ENCODE results near the gene TMEM229B. TPM values are rescaled to one million over a fixed set of nuclear protein-coding genes. Genes with fewer than 3 reads are reported as not detected.

Gene TMEM229B
- 0.85 TPM for polyA plus RNA-seq (2012; ENCODE audit: low read depth, missing spikeins)

DNA sequence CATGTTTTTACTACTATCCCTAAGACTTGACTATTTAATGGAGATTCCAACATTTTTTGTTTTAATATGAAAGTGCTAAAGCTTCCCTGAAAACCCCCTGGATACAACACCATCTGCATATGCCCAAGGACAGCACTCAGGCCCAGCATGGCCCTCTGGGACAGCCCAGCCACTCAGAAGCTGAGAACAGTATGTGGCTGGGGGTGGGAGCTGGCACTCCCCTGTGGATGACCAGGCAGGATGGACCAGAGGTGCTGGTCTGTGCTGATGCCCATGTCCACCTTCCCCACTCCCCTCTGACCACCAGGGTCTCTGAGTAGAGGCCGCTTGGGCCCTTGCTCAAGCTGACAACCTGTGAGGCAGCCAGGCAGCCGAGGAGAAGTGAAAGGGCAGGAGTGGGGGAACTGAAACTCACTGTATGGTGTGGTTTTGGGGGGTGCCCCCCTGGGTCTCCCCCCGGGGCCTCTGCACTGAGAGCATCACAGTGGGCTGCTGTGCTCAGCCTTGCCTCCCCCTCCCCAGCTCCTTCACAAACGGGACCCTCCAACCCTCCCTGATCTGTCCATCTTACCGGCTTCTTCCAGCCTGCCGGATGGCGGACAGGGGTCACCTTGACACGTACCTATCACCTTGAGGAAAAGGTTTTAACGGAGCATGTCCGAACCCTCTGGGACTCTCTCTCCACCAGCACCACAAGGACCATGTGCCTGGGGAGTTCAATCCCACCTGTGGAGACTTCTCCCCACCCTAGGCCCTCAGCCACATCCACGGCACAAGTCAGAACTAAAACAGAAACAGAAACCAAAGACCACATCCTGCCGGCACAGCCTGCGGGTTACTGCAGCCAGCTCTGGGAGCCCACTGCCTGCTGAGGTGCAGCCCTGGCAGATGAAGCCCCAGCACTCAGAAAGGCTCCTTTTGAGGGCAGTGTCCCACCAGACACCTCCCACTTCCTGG lies at the start of gene TMEM229B:
TSS of gene TMEM229B (minus strand) at position 785 of the 957 bp plus-strand sequence. CDS start 14,798 bp downstream, outside the sequence.
- no peak; the same call in 1 of the 2 replicates for TF ChIP-seq POLR2AphosphoS5 (IDR thresholded peaks at IDR 0.05; ENCODE audit: low read depth, low read length)
- peak; percentile 34 for TF ChIP-seq PAX5 (IDR thresholded peaks at IDR 0.05; ENCODE audit: insufficient read depth, low read length, severe bottlenecking)
- peak; percentile 93 for TF ChIP-seq POU2F2 (IDR thresholded peaks at IDR 0.05; ENCODE audit: low read depth, low read length)
- peak; percentile 100 for TF ChIP-seq SPI1 (IDR thresholded peaks at IDR 0.05; ENCODE audit: low read depth, low read length)
- no peak for TF ChIP-seq POLR2A (IDR thresholded peaks at IDR 0.05; ENCODE audit: low read depth, low read length)
- no peak for TF ChIP-seq TAF1 (IDR thresholded peaks at IDR 0.05; ENCODE audit: low read depth, low read length)
- DNase-seq (ENCODE audit: insufficient read length, low spot score) (peak; percentile 89), FAIRE-seq (peak; percentile 98)

GRCh38 chr14:67537736-67538135 lies 49.2 kb upstream of the TMEM229B start:
- no peak for TF ChIP-seq POLR2AphosphoS5 (IDR thresholded peaks at IDR 0.05; ENCODE audit: low read depth, low read length)
- no peak for TF ChIP-seq SPI1 (IDR thresholded peaks at IDR 0.05; ENCODE audit: low read depth, low read length)
- TF ChIP-seq POU2F2 (IDR thresholded peaks at IDR 0.05; ENCODE audit: low read depth, low read length) = no peak
- TF ChIP-seq POLR2A (IDR thresholded peaks at IDR 0.05; ENCODE audit: low read depth, low read length) = no peak
- no peak for TF ChIP-seq TAF1 (IDR thresholded peaks at IDR 0.05; ENCODE audit: low read depth, low read length)
- no peak for TF ChIP-seq PAX5 (IDR thresholded peaks at IDR 0.05; ENCODE audit: insufficient read depth, low read length, severe bottlenecking)
- DNase-seq (ENCODE audit: insufficient read length, low spot score) (no peak), FAIRE-seq (no peak)

DNA sequence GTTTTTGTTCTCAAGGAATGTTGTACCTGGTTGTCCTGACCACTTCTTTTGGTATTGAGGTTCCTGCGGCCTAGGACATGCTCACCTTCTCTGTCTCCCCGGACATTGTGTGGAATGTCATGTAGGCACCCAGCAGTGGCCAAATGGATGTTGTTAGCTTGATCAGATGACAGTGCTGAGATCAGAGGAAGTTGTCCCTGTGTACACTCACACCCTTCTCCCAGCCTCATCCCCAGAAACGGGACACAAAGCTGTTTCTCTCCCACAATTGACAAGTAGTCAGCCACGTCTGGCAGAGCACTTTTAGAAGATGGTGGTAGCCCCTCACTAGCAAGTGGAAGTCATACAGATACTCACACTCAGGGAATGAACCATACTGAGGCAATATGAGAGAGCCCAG lies 47.6 kb upstream of the TMEM229B start:
- DNase-seq (ENCODE audit: insufficient read length, low spot score) (no peak), FAIRE-seq (no peak)
- TF ChIP-seq PAX5 (IDR thresholded peaks at IDR 0.05; ENCODE audit: insufficient read depth, low read length, severe bottlenecking) (no peak), POLR2AphosphoS5 (IDR thresholded peaks at IDR 0.05; ENCODE audit: low read depth, low read length) (no peak), SPI1 (IDR thresholded peaks at IDR 0.05; ENCODE audit: low read depth, low read length) (no peak), POU2F2 (IDR thresholded peaks at IDR 0.05; ENCODE audit: low read depth, low read length) (no peak), TAF1 (IDR thresholded peaks at IDR 0.05; ENCODE audit: low read depth, low read length) (no peak), POLR2A (IDR thresholded peaks at IDR 0.05; ENCODE audit: low read depth, low read length) (no peak)

- DNase-seq (ENCODE audit: insufficient read length, low spot score) (no peak), FAIRE-seq (no peak)
- TF ChIP-seq TAF1 (IDR thresholded peaks at IDR 0.05; ENCODE audit: low read depth, low read length) (no peak), POLR2A (IDR thresholded peaks at IDR 0.05; ENCODE audit: low read depth, low read length) (no peak), POLR2AphosphoS5 (IDR thresholded peaks at IDR 0.05; ENCODE audit: low read depth, low read length) (no peak), POU2F2 (IDR thresholded peaks at IDR 0.05; ENCODE audit: low read depth, low read length) (no peak), PAX5 (IDR thresholded peaks at IDR 0.05; ENCODE audit: insufficient read depth, low read length, severe bottlenecking) (no peak), SPI1 (IDR thresholded peaks at IDR 0.05; ENCODE audit: low read depth, low read length) (no peak)
Observed at GRCh38 chr14:67533754-67534085, 45.2 kb upstream of the TMEM229B start.

GRCh38 chr14:67532998-67533753 lies 44.7 kb upstream of the TMEM229B start, which contains the start of gene PLEKHH1:
Gene PLEKHH1 (plus strand): TSS chr14:67533290. CDS start chr14:67541868, 8,578 bp downstream.
- DNase-seq (ENCODE audit: insufficient read length, low spot score) = peak; percentile 71
- peak; percentile 74 for FAIRE-seq
- TF ChIP-seq PAX5 (IDR thresholded peaks at IDR 0.05; ENCODE audit: insufficient read depth, low read length, severe bottlenecking) = no peak
- no peak for TF ChIP-seq POLR2A (IDR thresholded peaks at IDR 0.05; ENCODE audit: low read depth, low read length)
- no peak for TF ChIP-seq POU2F2 (IDR thresholded peaks at IDR 0.05; ENCODE audit: low read depth, low read length)
- no peak for TF ChIP-seq TAF1 (IDR thresholded peaks at IDR 0.05; ENCODE audit: low read depth, low read length)
- TF ChIP-seq SPI1 (IDR thresholded peaks at IDR 0.05; ENCODE audit: low read depth, low read length) = no peak
- no peak for TF ChIP-seq POLR2AphosphoS5 (IDR thresholded peaks at IDR 0.05; ENCODE audit: low read depth, low read length)

DNA sequence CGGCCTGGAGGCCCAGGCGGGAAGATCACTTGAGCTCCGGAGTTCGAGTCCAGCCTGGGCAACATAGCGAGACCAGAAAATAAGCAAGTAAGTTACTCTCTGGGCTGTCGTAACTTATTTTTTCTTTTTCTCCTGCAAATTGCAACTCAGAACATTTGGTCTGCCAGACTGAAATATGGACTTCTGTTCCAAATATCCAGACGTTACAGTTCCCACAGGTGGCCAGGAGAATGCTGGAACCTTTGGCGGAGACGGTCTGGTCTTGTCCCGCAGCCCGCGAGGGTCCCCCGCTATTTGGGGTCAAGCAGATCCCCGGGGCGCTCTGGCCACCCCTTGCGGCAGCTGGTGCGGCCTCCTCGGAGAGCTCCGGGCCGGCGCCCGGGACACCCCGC lies 44.1 kb upstream of the TMEM229B start:
- DNase-seq (ENCODE audit: insufficient read length, low spot score) (no peak), FAIRE-seq (no peak)
- no peak for TF ChIP-seq SPI1 (IDR thresholded peaks at IDR 0.05; ENCODE audit: low read depth, low read length)
- no peak for TF ChIP-seq POU2F2 (IDR thresholded peaks at IDR 0.05; ENCODE audit: low read depth, low read length)
- TF ChIP-seq POLR2A (IDR thresholded peaks at IDR 0.05; ENCODE audit: low read depth, low read length) = no peak
- no peak for TF ChIP-seq POLR2AphosphoS5 (IDR thresholded peaks at IDR 0.05; ENCODE audit: low read depth, low read length)
- TF ChIP-seq PAX5 (IDR thresholded peaks at IDR 0.05; ENCODE audit: insufficient read depth, low read length, severe bottlenecking) = no peak
- no peak for TF ChIP-seq TAF1 (IDR thresholded peaks at IDR 0.05; ENCODE audit: low read depth, low read length)

DNA sequence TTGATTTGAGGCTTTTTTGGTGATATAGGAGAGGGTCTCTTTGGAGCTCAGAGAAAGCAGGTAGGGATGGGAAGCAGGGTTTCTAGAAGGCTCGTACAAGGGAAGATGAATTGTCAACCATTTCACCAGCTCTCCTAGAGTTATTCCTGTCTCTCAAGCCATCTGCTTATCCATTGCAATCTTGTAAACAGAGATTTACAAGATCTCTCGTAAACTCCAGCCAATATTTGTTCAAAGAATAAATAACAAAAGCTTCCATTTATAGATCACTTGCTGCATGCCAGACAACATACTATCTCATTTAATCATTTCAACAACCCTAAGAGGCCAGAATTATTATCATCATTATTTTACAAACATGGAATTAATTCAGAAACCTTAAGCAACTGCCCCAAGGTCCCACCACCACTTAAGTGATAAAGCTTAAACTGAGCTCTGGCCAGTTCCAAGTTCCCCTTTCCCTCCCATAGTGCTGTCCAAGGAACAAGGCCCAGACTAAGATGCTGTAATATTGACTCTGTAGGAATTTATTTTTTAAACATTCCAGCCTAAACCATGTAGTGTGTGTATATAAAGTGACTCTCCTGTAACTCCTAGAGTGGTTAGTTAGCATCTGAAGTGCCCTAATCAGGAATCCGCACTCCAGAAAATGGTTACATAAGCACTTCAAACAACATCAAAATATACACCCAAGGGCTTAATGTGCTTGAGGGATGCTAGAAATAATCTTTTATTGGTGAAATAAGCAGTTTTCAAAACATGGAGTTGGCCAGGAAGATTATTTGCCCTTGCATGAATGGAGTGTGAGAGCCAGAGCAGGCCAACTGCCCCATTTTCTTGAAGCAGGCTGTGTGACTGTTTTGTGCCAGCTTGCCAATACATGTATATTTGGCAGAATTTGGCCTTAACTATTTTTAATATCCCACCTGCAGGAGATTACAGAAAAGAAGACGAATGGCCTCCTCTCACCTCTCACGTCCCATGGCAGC lies 41.7 kb upstream of the TMEM229B start:
- TF ChIP-seq POLR2AphosphoS5 (IDR thresholded peaks at IDR 0.05; ENCODE audit: low read depth, low read length) = no peak
- TF ChIP-seq POLR2A (IDR thresholded peaks at IDR 0.05; ENCODE audit: low read depth, low read length) = no peak
- no peak for TF ChIP-seq SPI1 (IDR thresholded peaks at IDR 0.05; ENCODE audit: low read depth, low read length)
- no peak for TF ChIP-seq PAX5 (IDR thresholded peaks at IDR 0.05; ENCODE audit: insufficient read depth, low read length, severe bottlenecking)
- no peak for TF ChIP-seq POU2F2 (IDR thresholded peaks at IDR 0.05; ENCODE audit: low read depth, low read length)
- no peak for TF ChIP-seq TAF1 (IDR thresholded peaks at IDR 0.05; ENCODE audit: low read depth, low read length)
- DNase-seq (ENCODE audit: insufficient read length, low spot score) (no peak), FAIRE-seq (no peak)

- no peak for FAIRE-seq
- no peak for DNase-seq (ENCODE audit: insufficient read length, low spot score)
- TF ChIP-seq POLR2AphosphoS5 (IDR thresholded peaks at IDR 0.05; ENCODE audit: low read depth, low read length) (no peak), SPI1 (IDR thresholded peaks at IDR 0.05; ENCODE audit: low read depth, low read length) (no peak), PAX5 (IDR thresholded peaks at IDR 0.05; ENCODE audit: insufficient read depth, low read length, severe bottlenecking) (no peak), TAF1 (IDR thresholded peaks at IDR 0.05; ENCODE audit: low read depth, low read length) (no peak), POLR2A (IDR thresholded peaks at IDR 0.05; ENCODE audit: low read depth, low read length) (no peak), POU2F2 (IDR thresholded peaks at IDR 0.05; ENCODE audit: low read depth, low read length) (no peak)
Observed at GRCh38 chr14:67528276-67528675, 39.8 kb upstream of the TMEM229B start.
